NCI-H1092 (cell line): Measurements from ENCODE around the gene TBC1D7.
"Not testable (repeated sequence)": the region's sequence is repeated elsewhere in the genome, so short reads cannot be mapped to it uniquely, and the experiment has no call there.

Experiments
- DNase-seq: peaks from one replicate; lab custom pipeline; 2025; lab: John Stamatoyannopoulos, UW

TBC1D7 gene

GRCh38 chr6:13355999-13356785 is 27.9 kb upstream of the TBC1D7 start:
- DNase-seq = no peak

GRCh38 chr6:13355043-13355945 is 27.0 kb upstream of the TBC1D7 start:
- DNase-seq = no peak

- DNase-seq = no peak
These were observed 26.1 kb upstream of the TBC1D7 start for GRCh38 chr6:13354331-13355042.

GRCh38 chr6:13352165-13352564 is 23.8 kb upstream of the TBC1D7 start:
- no peak for DNase-seq

DNA sequence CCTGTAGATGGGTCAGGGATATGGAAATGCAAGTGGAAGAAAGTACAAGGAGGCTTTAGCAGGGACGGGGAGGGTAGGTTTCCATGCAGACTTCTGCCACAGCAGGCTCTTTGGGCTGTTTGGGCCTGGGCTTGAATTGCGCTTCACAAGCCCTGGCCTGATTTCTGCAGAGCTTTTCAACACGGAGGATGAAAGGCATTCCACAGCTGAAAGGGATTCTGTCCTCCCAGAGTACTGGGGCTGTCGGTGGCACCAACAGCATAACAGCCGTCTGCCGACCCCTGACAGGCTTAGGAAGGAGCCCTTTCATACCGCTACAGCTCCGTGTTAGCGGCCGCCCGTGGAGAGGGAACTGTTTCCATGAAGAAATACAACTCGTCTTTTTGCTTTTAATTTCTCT is 22.9 kb upstream of the TBC1D7 start:
- no peak for DNase-seq

GRCh38 chr6:13349811-13350506 is 21.6 kb upstream of the TBC1D7 start:
- DNase-seq = no peak

DNA sequence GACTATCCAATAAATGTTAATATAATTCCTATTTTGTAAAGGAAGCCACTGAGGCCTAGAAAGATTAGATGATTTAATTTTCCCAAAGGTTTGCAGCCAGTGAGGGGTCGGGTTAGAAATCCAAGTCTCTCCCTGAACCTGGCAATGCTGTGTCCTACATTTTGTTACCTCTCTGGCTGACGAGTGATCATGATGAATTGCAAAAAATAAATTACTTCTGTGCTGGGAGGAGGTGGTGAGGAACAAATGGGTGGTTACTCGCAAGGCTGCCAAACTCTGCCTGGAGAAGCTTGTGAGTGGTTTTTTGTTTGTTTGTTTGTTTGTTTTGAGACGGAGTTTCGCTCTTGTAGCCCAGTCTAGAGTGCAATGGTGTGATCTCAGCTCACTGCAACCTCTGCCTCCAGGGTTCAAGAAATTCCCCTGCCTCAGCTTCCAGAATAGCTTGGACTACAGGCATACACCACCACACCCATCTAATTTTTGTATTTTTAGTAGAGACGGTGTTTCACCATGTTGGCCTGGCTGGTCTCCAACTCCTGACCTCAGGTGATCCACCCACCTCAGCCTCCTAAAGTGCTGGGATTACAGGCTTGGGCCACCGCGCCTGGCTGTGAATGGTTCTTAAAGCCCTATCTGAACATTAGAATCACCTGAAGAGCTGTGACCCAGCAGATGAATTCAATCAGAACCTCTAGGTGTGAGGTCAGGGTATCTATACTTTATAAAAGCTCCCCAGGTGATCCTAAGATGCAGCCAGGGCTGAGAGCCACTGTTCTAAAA is 20.2 kb upstream of the TBC1D7 start:
- no peak for DNase-seq

DNA sequence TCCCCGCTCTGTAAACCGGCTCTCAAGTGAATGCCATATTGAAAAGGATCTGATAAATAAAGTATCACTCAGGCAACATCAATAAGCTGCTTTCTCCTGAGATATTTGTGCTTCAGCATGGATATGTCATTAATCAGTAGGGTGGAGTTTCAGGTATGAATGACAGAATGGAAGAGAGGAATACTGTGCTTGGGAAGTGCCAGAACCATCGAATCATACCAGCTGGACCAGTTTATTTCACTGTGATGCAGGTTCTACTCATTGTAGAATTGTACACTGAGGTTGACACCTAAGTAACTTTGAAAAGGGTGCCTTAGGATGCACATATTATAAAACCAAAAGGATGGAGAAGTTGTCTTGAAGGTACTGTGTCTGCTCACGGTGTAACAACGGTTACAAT is 17.9 kb upstream of the TBC1D7 start:
- no peak for DNase-seq

DNA sequence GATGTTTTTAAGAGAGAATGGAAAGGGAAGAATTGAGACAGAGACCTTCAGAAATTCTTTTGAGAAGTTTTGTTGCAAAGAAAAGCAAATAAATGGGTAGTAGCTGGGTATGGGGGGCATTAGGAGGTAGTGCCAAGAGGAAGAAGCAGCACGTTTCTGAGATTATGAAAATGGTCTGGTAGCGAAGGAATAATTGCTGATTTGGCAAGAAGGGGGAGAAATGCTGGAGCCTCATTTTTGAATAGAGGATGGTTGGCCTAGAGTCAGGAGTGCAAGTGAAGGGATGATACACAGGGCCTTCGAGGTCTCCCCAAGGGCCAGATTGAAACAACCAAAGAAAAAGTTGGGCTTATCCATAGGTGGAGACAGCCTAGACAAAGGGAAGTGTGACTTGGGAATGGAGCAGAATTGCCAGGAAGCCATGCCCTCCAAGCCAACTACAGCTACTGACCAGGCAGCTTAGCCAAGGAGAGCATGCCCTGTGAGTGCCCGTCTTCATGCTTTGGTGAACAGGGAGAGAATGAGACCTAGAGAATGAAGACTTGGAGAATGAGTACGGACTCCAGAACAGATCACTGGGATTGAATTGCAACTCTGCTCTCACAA is 14.2 kb upstream of the TBC1D7 start:
- no peak for DNase-seq

- no peak for DNase-seq
These were observed 11.7 kb upstream of the TBC1D7 start for GRCh38 chr6:13339863-13340630.

DNA sequence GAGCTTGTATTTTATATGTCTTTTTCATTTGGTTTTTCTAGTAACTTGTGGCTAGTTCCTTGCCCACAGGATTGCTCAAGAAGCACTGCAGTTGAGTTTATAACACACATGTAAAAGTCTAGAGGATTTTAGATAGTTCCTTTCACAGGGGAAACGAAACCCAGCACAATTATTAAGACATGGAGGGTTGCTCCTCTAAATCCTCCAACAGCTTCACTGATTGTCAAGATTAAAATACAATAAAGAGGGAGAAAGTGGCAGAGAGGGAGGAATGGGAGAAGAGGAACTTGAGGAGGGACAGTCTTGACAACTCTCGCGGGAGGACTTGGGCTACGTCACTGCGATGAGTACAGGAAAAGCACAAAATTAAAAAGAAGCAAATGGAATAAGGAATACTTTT is 9.7 kb upstream of the TBC1D7 start:
- DNase-seq = no peak

DNA sequence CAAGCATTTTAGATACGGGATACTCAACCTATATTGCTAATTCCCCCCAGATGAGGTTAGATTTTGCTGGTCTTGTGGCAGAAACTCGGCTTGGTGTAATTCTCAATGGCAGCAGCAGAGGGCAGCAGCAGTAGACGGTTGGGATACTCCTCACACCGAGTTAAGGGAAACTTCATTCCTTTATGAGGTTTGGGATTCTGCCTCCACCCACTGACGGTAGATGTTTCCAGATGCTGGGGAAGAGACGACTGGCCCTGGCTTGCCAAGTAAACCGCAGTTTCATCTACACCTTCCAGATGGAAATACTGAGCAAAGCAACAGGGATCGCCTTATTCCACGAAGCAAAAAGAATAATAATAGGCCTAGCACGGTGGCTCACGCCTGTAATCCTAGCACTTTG is 8.2 kb upstream of the TBC1D7 start:
- peak; percentile 23 for DNase-seq

DNA sequence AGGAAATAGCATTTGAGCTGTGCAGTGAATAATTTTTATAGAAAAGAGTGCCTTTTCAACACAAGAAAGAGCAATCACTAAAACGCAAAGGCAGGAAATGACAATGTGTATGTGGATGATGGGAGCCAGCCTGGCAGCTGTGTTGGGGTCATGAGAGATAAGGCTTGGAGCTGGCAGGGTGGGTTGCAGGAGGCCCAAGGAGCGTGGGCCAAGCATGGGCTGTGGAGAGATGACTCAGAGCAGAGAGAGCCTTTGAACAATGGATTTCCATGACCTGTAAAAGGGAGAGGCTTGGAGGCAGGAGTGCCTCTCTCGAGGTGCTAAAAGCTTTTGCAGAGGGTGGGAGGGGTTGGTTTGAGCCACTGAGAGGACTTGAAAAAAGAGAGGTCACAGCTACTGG is 6.6 kb upstream of the TBC1D7 start:
- no peak for DNase-seq

GRCh38 chr6:13332349-13332706 is 4.0 kb upstream of the TBC1D7 start:
- no peak for DNase-seq

- DNase-seq = no peak
These were observed 3.4 kb upstream of the TBC1D7 start for GRCh38 chr6:13331516-13332348.

DNA sequence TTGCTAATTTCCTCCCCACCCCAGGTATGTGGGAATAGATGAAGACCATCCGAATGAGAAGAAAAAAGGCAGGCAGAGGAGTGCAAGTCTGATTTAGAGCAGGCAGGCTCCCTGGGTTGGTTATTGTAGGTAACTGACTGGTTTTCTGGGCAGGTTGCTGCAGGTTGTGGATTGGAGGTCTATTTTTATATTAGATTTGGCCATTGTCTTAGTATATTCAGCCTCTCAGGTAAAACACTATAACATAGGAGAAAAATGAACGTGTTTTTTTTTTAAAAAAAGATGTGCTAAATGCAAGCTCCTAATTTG is 492 bp upstream of the TBC1D7 start:
- no peak for DNase-seq

GRCh38 chr6:13327691-13328075 is 654 bp downstream of the TBC1D7 start:
- no peak for DNase-seq

DNA sequence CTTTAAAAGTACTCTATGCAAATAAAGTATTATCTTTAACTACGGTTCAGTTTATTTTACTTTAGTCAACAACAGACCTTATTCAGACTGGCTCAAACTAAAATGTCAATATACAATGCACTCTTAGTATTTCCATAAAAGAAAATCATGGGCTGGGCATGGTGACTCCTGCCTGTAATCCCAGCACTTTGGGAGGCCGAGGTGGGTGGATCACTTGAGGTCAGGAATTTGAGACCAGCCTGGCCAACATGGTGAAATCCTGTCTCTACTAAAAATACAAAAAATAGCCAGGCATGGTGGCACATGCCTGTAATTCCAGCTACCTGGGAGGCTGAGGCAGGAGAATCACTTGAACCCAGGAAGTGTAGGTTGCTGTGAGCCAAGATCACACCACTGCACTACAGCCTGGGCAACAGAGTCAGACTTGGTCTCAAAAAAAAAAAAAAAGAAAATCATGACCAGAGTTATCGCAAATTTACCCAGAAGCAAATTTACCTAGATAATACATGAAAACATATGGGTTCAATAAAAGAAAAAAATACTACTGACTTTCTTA is 2.2 kb downstream of the TBC1D7 start:
- not testable (repeated sequence) for DNase-seq
